ENCODE data around the gene SKAP2.

Gene SKAP2

GRCh38 chr7:26637610-26638009 lies 226.8 kb downstream of the SKAP2 start:
- TF ChIP-seq TEAD4 (IDR thresholded peaks at IDR 0.05): no peak
- no peak for TF ChIP-seq EGR1 (IDR thresholded peaks at IDR 0.05)
- TF ChIP-seq NFIC (IDR thresholded peaks at IDR 0.05): no peak
- TF ChIP-seq, protein P1, sequence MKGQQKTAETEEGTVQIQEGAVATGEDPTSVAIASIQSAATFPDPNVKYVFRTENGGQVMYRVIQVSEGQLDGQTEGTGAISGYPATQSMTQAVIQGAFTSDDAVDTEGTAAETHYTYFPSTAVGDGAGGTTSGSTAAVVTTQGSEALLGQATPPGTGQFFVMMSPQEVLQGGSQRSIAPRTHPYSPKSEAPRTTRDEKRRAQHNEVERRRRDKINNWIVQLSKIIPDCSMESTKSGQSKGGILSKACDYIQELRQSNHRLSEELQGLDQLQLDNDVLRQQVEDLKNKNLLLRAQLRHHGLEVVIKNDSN (IDR thresholded peaks at IDR 0.05): no peak
- no peak for TF ChIP-seq TAF1 (IDR thresholded peaks at IDR 0.05; ENCODE audit: low read depth)

DNA sequence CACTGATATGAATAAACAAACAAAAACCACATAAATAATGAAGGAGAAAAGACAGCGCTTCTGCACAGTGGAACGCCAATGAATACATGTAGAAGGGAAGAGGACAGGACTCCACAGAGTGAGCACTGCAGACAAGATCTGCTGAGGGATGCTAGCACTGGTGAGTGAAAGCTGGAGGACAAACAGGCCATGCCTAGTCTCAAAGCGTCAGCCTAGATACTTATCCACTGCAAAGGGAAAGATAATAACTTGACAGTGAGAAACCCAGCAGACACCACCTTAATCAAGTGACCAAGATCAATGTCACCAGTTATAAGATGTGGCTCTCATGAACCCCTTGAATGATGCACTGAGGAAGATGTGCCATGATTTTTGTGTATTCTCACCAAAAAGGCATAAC lies 227.6 kb downstream of the SKAP2 start:
- no peak for TF ChIP-seq YY1 (IDR thresholded peaks at IDR 0.05; ENCODE audit: low read depth)
- TF ChIP-seq ZBTB7A (IDR thresholded peaks at IDR 0.05; ENCODE audit: low read depth): no peak
- TF ChIP-seq RAD21 (IDR thresholded peaks at IDR 0.05; ENCODE audit: low read depth): no peak
- no peak for TF ChIP-seq CEBPB (IDR thresholded peaks at IDR 0.05)
- TF ChIP-seq TCF12 (IDR thresholded peaks at IDR 0.05; ENCODE audit: low read depth): no peak
- TF ChIP-seq NFIC (IDR thresholded peaks at IDR 0.05): no peak
- TF ChIP-seq FOXM1 (IDR thresholded peaks at IDR 0.05; ENCODE audit: borderline replicate concordance, low read depth): no peak
- TF ChIP-seq TAF1 (IDR thresholded peaks at IDR 0.05; ENCODE audit: low read depth): no peak
- TF ChIP-seq REST (IDR thresholded peaks at IDR 0.05; ENCODE audit: low read depth): no peak
- TF ChIP-seq EGR1 (IDR thresholded peaks at IDR 0.05): no peak
- TF ChIP-seq, protein P1 (IDR thresholded peaks at IDR 0.05): no peak
- TF ChIP-seq, protein P2, sequence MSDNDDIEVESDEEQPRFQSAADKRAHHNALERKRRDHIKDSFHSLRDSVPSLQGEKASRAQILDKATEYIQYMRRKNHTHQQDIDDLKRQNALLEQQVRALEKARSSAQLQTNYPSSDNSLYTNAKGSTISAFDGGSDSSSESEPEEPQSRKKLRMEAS (IDR thresholded peaks at IDR 0.05): no peak
- TF ChIP-seq CREB1 (IDR thresholded peaks at IDR 0.05; ENCODE audit: low read depth): no peak
- TF ChIP-seq TEAD4 (IDR thresholded peaks at IDR 0.05): no peak
- TF ChIP-seq EP300 (IDR thresholded peaks at IDR 0.05; ENCODE audit: borderline replicate concordance): no peak

- TF ChIP-seq TAF1 (IDR thresholded peaks at IDR 0.05; ENCODE audit: low read depth): no peak
- TF ChIP-seq, protein P2 (IDR thresholded peaks at IDR 0.05): no peak
- TF ChIP-seq, protein P1 (IDR thresholded peaks at IDR 0.05): no peak
- no peak for TF ChIP-seq REST (IDR thresholded peaks at IDR 0.05; ENCODE audit: low read depth)
- no peak for TF ChIP-seq ZBTB7A (IDR thresholded peaks at IDR 0.05; ENCODE audit: low read depth)
- no peak for TF ChIP-seq EGR1 (IDR thresholded peaks at IDR 0.05)
- TF ChIP-seq NFIC (IDR thresholded peaks at IDR 0.05): no peak
- TF ChIP-seq EP300 (IDR thresholded peaks at IDR 0.05; ENCODE audit: borderline replicate concordance): no peak
- no peak for TF ChIP-seq RAD21 (IDR thresholded peaks at IDR 0.05; ENCODE audit: low read depth)
- no peak for TF ChIP-seq TCF12 (IDR thresholded peaks at IDR 0.05; ENCODE audit: low read depth)
- no peak for TF ChIP-seq CREB1 (IDR thresholded peaks at IDR 0.05; ENCODE audit: low read depth)
- no peak for TF ChIP-seq CEBPB (IDR thresholded peaks at IDR 0.05)
- no peak for TF ChIP-seq YY1 (IDR thresholded peaks at IDR 0.05; ENCODE audit: low read depth)
- no peak for TF ChIP-seq FOXM1 (IDR thresholded peaks at IDR 0.05; ENCODE audit: borderline replicate concordance, low read depth)
- TF ChIP-seq TEAD4 (IDR thresholded peaks at IDR 0.05): no peak
These were observed 230.8 kb downstream of the SKAP2 start for GRCh38 chr7:26633557-26633956.

DNA sequence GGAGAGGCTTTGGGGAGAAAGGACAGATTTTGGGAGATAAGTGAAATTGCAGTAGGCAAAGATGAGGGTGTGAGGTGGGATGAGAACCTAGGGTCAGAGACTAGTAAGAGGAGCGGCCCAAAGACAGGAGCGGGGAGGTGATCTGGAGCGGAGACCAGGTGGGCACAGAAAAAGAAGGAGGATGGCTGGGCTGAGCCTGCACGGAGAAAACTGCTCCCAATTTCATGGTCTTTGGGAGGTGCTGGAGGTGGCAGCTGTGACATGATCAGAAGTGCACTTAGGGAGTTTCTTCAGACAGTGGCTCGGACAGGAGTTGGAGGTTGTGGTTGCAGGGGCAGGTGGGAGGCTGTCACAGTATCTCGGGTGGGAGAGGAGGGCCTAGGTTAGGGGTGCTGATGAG lies 232.8 kb downstream of the SKAP2 start:
- TF ChIP-seq, protein P1 (IDR thresholded peaks at IDR 0.05): no peak

GRCh38 chr7:26630941-26631580 lies 233.3 kb downstream of the SKAP2 start:
- TF ChIP-seq FOXM1 (IDR thresholded peaks at IDR 0.05; ENCODE audit: borderline replicate concordance, low read depth): no peak
- no peak for TF ChIP-seq EP300 (IDR thresholded peaks at IDR 0.05; ENCODE audit: borderline replicate concordance)
- no peak for TF ChIP-seq CREB1 (IDR thresholded peaks at IDR 0.05; ENCODE audit: low read depth)
- TF ChIP-seq NFIC (IDR thresholded peaks at IDR 0.05): no peak
- TF ChIP-seq CEBPB (IDR thresholded peaks at IDR 0.05): no peak
- no peak for TF ChIP-seq TEAD4 (IDR thresholded peaks at IDR 0.05)
- TF ChIP-seq YY1 (IDR thresholded peaks at IDR 0.05; ENCODE audit: low read depth): no peak
- no peak for TF ChIP-seq TCF12 (IDR thresholded peaks at IDR 0.05; ENCODE audit: low read depth)
- TF ChIP-seq RAD21 (IDR thresholded peaks at IDR 0.05; ENCODE audit: low read depth): no peak
- TF ChIP-seq, protein P1 (IDR thresholded peaks at IDR 0.05): no peak
- no peak for TF ChIP-seq ZBTB7A (IDR thresholded peaks at IDR 0.05; ENCODE audit: low read depth)
- TF ChIP-seq REST (IDR thresholded peaks at IDR 0.05; ENCODE audit: low read depth): no peak
- no peak for TF ChIP-seq TAF1 (IDR thresholded peaks at IDR 0.05; ENCODE audit: low read depth)
- TF ChIP-seq, protein P2 (IDR thresholded peaks at IDR 0.05): no peak
- TF ChIP-seq EGR1 (IDR thresholded peaks at IDR 0.05): no peak
